HG02981 (cell line): ENCODE data around the gene MX2.
"Not testable (repeated sequence)": the region's sequence is repeated elsewhere in the genome, so short reads cannot be mapped to it uniquely, and the experiment has no call there.

ENCODE experiments used
- ATAC-seq: cut with Tn5 transposase; IDR thresholded peaks from one replicate; pipeline ENCODE4 v1.9.1; 2021; ENCODE audit warnings: mild to moderate bottlenecking, moderate library complexity; ENCODE audit not compliant: unreplicated experiment

The MX2 gene

GRCh38 chr21:41333752-41334151 is 28.1 kb upstream of the MX2 start:
- ATAC-seq = no peak

- ATAC-seq = no peak
Observed at GRCh38 chr21:41337515-41337914, 24.3 kb upstream of the MX2 start.

- ATAC-seq = no peak
Observed at GRCh38 chr21:41338455-41338854, 23.4 kb upstream of the MX2 start.

- no peak for ATAC-seq
Observed at GRCh38 chr21:41342035-41342434, 19.8 kb upstream of the MX2 start.

- ATAC-seq = no peak
Observed at GRCh38 chr21:41344146-41344545, 17.7 kb upstream of the MX2 start.

- no peak for ATAC-seq
Observed at GRCh38 chr21:41345356-41345755, 16.5 kb upstream of the MX2 start.

- ATAC-seq = no peak
Observed at GRCh38 chr21:41345934-41346685, 15.7 kb upstream of the MX2 start.

- no peak for ATAC-seq
Observed at GRCh38 chr21:41346758-41347157, 15.1 kb upstream of the MX2 start.

- no peak for ATAC-seq
Observed at GRCh38 chr21:41348434-41348833, 13.4 kb upstream of the MX2 start.

- ATAC-seq = no peak
Observed at GRCh38 chr21:41349126-41349525, 12.7 kb upstream of the MX2 start.

GRCh38 chr21:41349619-41350390 is 12.0 kb upstream of the MX2 start:
- ATAC-seq = no peak

- ATAC-seq = no peak
Observed at GRCh38 chr21:41350436-41351155, 11.2 kb upstream of the MX2 start.

- ATAC-seq = no peak
Observed at GRCh38 chr21:41357546-41357945, 4.3 kb upstream of the MX2 start.

GRCh38 chr21:41358193-41359166 is 3.3 kb upstream of the MX2 start:
- no peak for ATAC-seq

- no peak for ATAC-seq
Observed at GRCh38 chr21:41359286-41359685, 2.5 kb upstream of the MX2 start.

GRCh38 chr21:41359754-41360071 is 2.1 kb upstream of the MX2 start:
- not testable (repeated sequence) for ATAC-seq

GRCh38 chr21:41360072-41360821 is 1.6 kb upstream of the MX2 start:
- ATAC-seq = no peak

GRCh38 chr21:41361053-41361785 is 608 bp upstream of the MX2 start:
- no peak for ATAC-seq

- ATAC-seq = no peak
Observed at GRCh38 chr21:41362605-41363369, 960 bp downstream of the MX2 start.
